Esophagus (tissue), 2 donors: Measurements from ENCODE around the gene ABHD12B. TPM values are rescaled to one million over a fixed set of nuclear protein-coding genes. Genes with fewer than 3 reads are reported as not detected.
"Not testable (repeated sequence)": the region's sequence is repeated elsewhere in the genome, so short reads cannot be mapped to it uniquely, and the experiment has no call there.

ENCODE experiments used
- H3K27ac ChIP-seq, 2 donors: one replicate each; pipeline ENCODE4 v1.5.1; 2013; ENCODE audit warnings: low read depth in 2 of 2, mild to moderate bottlenecking in 2 of 2, inconsistent platforms in 1 of 2, low read length in 1 of 2, moderate library complexity in 1 of 2
- H3K27me3 ChIP-seq, 2 donors: one replicate each; pipeline ENCODE4 v1.6.1; 2013; ENCODE audit warnings: low read length in 2 of 2, control low read depth in 1 of 2, mild to moderate bottlenecking in 1 of 2; ENCODE audit not compliant: insufficient read depth in 2 of 2, control insufficient read depth in 1 of 2
- H3K36me3 ChIP-seq, 2 donors: one replicate each; pipeline ENCODE4 v1.6.1; 2013; ENCODE audit warnings: low read length in 1 of 2; ENCODE audit not compliant: control insufficient read depth in 2 of 2, insufficient read depth in 2 of 2
- H3K4me1 ChIP-seq, 2 donors: one replicate each; pipeline ENCODE4 v1.6.1; 2013; ENCODE audit warnings: low read length in 1 of 2; ENCODE audit not compliant: control insufficient read depth in 2 of 2, insufficient read depth in 2 of 2
- H3K4me3 ChIP-seq, 2 donors: one replicate each; pipeline ENCODE4 v1.5.1; 2013; ENCODE audit warnings: low read length in 2 of 2, mild to moderate bottlenecking in 2 of 2, low read depth in 1 of 2, moderate library complexity in 1 of 2
- H3K9me3 ChIP-seq, 2 donors: one replicate each; pipeline ENCODE4 v1.6.1; 2013; ENCODE audit warnings: mild to moderate bottlenecking in 2 of 2, low read depth in 1 of 2, low read length in 1 of 2, moderate library complexity in 1 of 2; ENCODE audit not compliant: control insufficient read depth in 2 of 2, insufficient read depth in 1 of 2
- WGBS, 2 donors: extraction: QIAGEN DNeasy Blood & Tissue Kit; methylation state at CpG; one replicate each; pipeline ENCODE4 v1.1.7; 2013; 5-methylcytosine and 5-hydroxymethylcytosine counted together
- polyA plus RNA-seq, 2 donors: library from polyadenylated mRNA; stranded (reverse); fragments of 200-250 nt; gene quantifications; one replicate each; pipeline ENCODE4 v1.2.3, GENCODE V29; 2013
- donor health status: healthy with polysubstance abuse.
- donor health status: Bipolar disorder and iron deficiency.

Gene ABHD12B
- polyA plus RNA-seq, 2 donors, result 0.36 to 0.45 TPM

DNA sequence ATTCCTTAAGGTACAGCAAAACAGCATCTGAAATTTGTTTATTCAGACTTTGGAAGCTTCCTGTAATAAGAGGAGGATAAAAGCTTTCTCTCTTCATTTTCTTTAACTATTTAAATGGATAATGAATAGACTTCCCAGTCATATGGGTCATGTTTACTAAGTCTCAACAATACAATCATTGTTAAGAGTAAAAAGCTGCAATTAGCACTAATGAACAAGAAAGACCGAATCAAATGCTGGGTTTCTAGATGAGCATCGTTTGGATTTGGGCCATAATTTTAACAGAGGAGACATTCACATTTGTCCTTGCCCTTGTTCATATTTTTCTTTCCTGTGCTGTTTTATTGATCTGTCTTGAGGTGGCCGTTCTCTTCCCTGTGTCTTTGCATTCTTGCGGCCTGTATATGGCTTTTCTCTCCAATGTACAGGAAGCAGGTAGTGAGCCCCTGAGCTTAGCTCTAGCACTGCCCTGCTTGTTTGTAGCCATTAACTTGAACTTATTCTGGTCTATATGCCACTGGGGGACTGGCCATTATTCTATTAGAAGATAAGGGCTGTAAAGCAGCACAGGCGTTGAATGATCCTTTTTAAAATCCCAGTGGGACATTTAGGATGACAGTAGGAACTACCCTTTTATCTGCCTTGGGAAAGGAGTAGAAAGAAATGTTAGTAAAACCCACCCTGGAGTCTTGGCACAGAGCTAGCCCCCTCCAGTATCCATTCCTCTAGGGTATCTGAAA, 34.6 kb downstream of the ABHD12B start:
- Histone ChIP-seq H3K27ac (no peak overlapping the region), H3K27me3 (no peaks in the 10 kb centered on the region), H3K9me3 (no peaks in the 10 kb centered on the region), H3K4me1 (no peaks in the 10 kb centered on the region), H3K4me3 (no peak overlapping the region), H3K36me3 (peaks cover 0 to 17% of the 10 kb centered on the region in 2 donors)
- 77 to 84% methylated on average over 5 of the region's 5 CpGs for WGBS, 2 donors

DNA sequence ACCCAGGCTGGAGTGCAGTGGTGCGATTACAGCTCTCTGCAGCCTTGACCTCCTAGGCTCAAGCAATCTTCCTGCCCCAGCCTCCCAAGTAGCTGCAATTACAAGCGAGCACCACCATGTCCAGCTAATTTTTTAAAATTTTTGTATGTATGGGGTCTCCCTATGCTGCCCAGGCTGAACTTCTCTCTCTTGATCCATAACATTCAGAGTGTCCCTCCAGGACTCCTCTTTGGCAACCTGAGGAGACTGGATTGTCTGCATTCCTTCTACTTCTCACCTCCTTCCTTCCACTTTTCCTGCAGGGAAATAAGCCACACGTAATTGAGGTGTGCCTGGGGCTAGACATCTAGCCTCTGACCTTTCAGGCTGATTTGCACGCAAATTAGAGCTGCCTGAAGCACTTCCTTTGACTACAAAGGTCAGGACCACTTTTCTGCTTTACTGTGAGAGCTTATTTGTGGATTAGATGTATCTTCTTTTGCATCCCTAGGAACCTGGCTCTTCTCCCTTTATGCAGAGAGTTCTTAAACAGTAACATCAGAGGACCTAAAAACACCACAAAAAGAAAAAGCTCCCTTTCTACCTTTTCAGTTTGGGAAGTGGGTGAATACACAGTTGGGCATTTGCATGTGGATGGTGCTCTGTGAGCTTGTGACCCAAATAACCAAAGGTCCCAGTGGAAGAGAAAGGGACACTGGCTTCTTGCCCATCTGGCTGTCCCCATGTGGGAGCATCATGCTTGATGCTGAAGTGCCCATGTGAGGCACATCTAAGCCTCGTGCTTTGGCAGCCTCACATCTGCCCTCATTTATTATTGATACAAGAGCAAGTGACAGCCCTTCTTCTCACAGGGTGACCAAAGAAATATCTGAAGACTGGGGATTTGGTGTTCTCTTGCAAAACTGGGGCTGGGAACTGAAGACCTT, 38.9 kb downstream of the ABHD12B start:
- Histone ChIP-seq H3K36me3 (peaks cover 16 to 22% of the 10 kb centered on the region in 2 donors), H3K9me3 (no peaks in the 10 kb centered on the region), H3K4me3 (no peak overlapping the region), H3K27me3 (no peaks in the 10 kb centered on the region), H3K4me1 (no peaks in the 10 kb centered on the region), H3K27ac (no peak overlapping the region)
- 72 to 77% methylated on average over 5 of the region's 5 CpGs for WGBS, 2 donors

DNA sequence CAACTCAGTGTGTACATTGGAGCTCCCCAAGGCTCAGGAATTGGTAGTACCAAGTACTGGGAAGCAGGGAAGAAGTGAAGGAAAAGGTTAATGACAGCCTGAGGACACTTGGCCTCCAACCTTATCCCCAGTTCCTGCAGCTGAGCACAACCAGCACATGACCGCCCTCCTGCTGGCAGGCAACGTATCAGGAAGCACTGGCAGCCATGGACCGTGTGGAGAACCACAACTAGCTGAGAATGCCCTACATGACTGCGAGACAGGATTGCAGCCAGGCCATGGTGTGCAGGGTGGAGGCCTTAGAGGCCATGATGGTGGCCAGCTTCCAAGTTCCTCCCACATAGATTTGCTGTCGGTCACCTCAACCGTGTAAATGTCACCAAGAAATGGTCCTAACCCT, 45.6 kb downstream of the ABHD12B start:
- Histone ChIP-seq H3K27ac (no peak overlapping the region), H3K9me3 (no peaks in the 10 kb centered on the region), H3K27me3 (no peaks in the 10 kb centered on the region), H3K4me3 (no peak overlapping the region), H3K36me3 (peaks cover 8 to 22% of the 10 kb centered on the region in 2 donors), H3K4me1 (no peaks in the 10 kb centered on the region)
- 91 to 94% methylated on average over 6 of the region's 6 CpGs for WGBS, 2 donors

DNA sequence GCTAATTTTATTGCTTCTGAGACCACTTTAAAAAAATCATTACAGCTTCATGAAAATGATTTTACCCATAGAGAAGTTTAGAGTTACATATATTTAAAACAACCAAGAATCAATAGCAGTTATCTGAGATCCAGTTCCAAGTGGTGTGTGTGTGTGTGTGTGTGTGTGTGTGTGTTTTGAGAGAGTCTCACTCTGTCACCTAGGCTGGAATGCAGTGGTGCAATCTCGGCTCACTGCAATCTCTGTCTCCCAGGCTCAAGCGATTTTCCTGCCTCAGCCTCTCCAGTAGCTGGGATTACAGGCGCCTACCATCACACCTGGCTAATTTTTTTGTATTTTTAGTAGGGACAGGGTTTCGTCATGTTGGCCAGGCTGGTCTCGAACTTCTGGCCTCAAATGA, 47.7 kb downstream of the ABHD12B start:
- not testable (repeated sequence) for H3K27me3 ChIP-seq, H3K27ac ChIP-seq, H3K9me3 ChIP-seq, H3K4me3 ChIP-seq, H3K4me1 ChIP-seq
- peaks cover 11 to 23% of the 10 kb centered on the region in 2 donors for H3K36me3 ChIP-seq
- WGBS, 2 donors, result 81 to 89% methylated on average over 5 of the region's 5 CpGs

DNA sequence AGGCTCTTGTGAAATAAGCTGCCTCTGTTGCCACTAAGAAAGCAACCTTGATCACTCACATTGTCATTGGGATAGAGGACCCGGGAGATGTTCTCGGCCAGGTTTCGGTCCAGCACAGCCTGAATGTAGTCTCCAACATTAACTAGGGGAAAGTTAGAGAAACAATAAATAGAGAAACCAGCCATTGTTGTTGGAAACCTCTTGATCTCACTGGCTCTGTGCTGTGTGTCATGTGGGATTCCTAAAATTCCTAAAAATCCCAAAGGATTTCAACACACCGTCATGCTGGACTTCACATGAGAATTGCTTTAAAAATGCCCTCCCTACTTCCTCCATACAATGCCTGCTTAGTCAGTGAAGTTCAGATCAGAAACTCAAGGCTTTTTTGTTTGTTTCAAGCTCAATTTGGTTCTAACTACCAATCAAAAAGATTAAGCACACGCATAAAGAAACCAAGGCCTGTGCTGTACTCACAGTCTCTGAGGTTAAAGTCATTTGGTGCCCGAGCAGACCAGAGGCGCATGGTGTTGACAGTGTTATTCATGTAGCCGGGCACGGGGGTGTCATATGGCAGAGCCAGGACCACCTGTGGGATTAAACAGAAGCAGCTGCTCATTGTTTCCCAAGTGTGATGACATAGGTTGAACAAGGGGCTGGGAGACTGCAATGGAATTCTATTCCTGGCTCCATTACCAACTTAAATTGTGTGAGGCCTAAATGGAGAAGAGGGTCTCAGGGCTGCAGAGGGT, 48.8 kb downstream of the ABHD12B start:
- Histone ChIP-seq H3K27ac (no peak overlapping the region), H3K36me3 (peaks cover 9 to 17% of the 10 kb centered on the region in 2 donors), H3K9me3 (no peaks in the 10 kb centered on the region), H3K4me3 (no peak overlapping the region), H3K4me1 (no peaks in the 10 kb centered on the region), H3K27me3 (no peaks in the 10 kb centered on the region)
- WGBS, 2 donors, result 82 to 83% methylated on average over 9 of the region's 9 CpGs

DNA sequence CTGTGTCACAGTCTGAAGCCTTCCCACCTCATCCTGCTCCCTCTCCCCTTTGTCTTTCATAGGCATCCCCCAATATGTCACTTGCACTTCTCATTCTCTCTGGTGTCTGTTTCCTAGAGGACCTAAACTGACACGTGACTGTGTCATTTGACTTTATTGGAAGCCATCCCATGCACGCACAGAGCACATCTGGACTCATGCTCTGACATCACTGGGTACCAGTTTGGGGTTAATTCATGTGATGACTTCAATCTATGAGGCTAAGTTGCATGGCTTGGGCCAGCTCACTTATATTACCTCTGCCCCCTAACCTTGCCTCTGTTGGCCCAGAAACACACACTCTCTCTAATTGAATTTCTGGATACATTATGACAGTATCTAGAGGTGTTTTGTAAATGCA, 51.0 kb downstream of the ABHD12B start:
- Histone ChIP-seq H3K4me1 (no peaks in the 10 kb centered on the region), H3K4me3 (no peak overlapping the region), H3K36me3 (peaks cover 5% of the 10 kb centered on the region in 2 donors), H3K9me3 (no peaks in the 10 kb centered on the region), H3K27me3 (no peaks in the 10 kb centered on the region), H3K27ac (no peak overlapping the region)
- WGBS, 2 donors, result 84 to 85% methylated on average over 2 of the region's 2 CpGs

DNA sequence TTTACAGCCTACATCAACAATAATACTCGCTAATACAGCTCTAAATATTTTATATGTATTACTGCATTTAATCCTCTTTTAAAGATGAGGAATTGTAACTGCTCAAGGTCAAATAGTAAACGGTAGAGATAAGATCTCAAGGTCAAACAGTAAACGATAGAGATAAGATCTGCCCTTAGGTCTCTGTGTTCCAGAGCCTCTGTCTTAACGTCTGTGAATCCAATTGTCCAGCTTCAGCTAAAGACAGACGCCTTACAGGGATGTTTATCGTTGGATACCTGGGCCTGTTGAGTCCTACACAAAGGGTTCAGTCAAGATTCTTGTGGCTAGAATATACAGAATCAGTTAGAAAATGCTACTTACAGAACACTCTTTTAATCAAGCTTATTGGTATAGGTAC, 52.4 kb downstream of the ABHD12B start:
- 62 to 71% methylated on average over 6 of the region's 6 CpGs for WGBS, 2 donors
- Histone ChIP-seq H3K27ac (no peak overlapping the region), H3K9me3 (no peaks in the 10 kb centered on the region), H3K27me3 (no peaks in the 10 kb centered on the region), H3K4me3 (no peak overlapping the region), H3K36me3 (peaks cover 8 to 9% of the 10 kb centered on the region in 2 donors), H3K4me1 (no peaks in the 10 kb centered on the region)

DNA sequence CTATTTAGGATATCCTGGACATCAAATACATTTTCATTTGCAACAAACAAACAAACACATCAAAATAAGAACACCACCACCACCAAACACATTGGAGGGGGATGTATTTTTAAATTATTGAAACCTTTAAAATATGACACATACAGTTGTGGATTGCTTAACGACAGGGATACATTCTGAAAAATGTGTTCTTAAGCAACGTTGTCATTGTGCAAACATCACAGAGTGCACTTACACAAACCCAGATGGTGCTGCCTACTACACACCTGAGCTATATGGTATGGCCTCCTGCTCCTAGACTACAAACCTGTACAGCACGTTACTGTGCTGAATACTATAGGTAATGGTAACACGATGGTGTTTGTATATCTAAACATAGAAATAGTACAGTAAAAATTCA, 53.0 kb downstream of the ABHD12B start:
- H3K27me3 ChIP-seq, result no peaks in the 10 kb centered on the region
- 70 to 79% methylated on average over 4 of the region's 4 CpGs for WGBS, 2 donors
- H3K4me1 ChIP-seq, result no peaks in the 10 kb centered on the region
- H3K27ac ChIP-seq, result no peak overlapping the region
- no peak overlapping the region for H3K4me3 ChIP-seq
- H3K9me3 ChIP-seq, result no peaks in the 10 kb centered on the region
- H3K36me3 ChIP-seq, result peaks cover 8 to 9% of the 10 kb centered on the region in 2 donors

DNA sequence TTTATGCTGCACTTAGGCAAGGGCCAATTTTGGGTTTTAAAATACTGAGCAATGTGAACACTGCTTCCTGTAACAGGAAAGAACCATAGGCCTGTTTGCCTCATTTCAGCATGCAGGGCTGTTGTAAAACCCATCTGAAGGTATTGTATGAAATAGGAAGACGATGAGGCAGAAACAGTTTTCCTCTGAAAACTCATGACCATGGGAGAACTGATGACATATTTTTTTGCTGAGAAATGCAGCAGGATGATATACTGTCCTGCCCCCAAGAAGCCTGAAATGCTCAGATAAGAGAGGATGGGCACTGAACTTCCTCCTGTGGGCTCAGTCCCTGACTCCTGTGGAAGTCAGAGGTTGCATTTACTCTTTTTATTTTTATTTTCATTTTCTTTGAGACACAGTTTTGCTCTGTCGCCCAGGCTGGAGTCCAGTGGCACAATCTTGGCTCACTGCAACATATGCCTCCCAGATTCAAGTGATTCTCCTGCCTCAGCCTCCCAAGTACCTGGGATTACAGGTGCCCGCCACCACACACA, 55.1 kb downstream of the ABHD12B start:
- no peak overlapping the region for H3K27ac ChIP-seq
- 84 to 87% methylated on average over 3 of the region's 3 CpGs for WGBS, 2 donors

More for the DNA sequence above, 55.1 kb downstream of the ABHD12B start:
- H3K4me3 ChIP-seq, result no peak overlapping the region
- no peaks in the 10 kb centered on the region for H3K9me3 ChIP-seq
- H3K36me3 ChIP-seq, result peaks cover 8 to 9% of the 10 kb centered on the region in 2 donors
- H3K4me1 ChIP-seq, result no peaks in the 10 kb centered on the region
- H3K27me3 ChIP-seq, result no peaks in the 10 kb centered on the region
